ENCODE measurements around the gene UNC13A. TPM values are rescaled to one million over a fixed set of nuclear protein-coding genes. Genes with fewer than 3 reads are reported as not detected.

The UNC13A gene
- polyA plus RNA-seq, 1 donor from 2014 or later = 7.8 TPM

GRCh38 chr19:17605761-17606589 is 82.2 kb downstream of the UNC13A start:
- no peaks in the 10 kb centered on the region for H4K20me1 ChIP-seq (ENCODE audit: insufficient read depth)
- H3K9me3 ChIP-seq (ENCODE audit: low read length) = no peaks in the 10 kb centered on the region
- H3K79me2 ChIP-seq (replicated peaks; ENCODE audit: insufficient read depth, low read length) = no peaks in the 10 kb centered on the region
- no peaks in the 10 kb centered on the region for H3F3A ChIP-seq (ENCODE audit: insufficient read depth, low read length, poor library complexity, severe bottlenecking)
- no peaks in the 10 kb centered on the region for H3K36me3 ChIP-seq (ENCODE audit: insufficient read depth, low read length)
- peak overlapping the region; percentile 68 for H3K4me3 ChIP-seq (ENCODE audit: low read length)
- H3K9me2 ChIP-seq (ENCODE audit: insufficient read depth, low read length) = no peaks in the 10 kb centered on the region
- H3K9ac ChIP-seq (ENCODE audit: low read length) = peak overlapping the region; percentile 41
- H3K27ac ChIP-seq (ENCODE audit: low read length) = peak overlapping the region; percentile 34
- H2AFZ ChIP-seq (ENCODE audit: low read depth, low read length) = no peak overlapping the region
- TF ChIP-seq RAD21 (conservative IDR thresholded peaks at IDR 0.05) = peak; percentile 64
- TF ChIP-seq CTCF (IDR thresholded peaks at IDR 0.05; ENCODE audit: poor library complexity, severe bottlenecking) = peak; percentile 89
- peak; percentile 75 for TF ChIP-seq SMC3 (conservative IDR thresholded peaks at IDR 0.05; ENCODE audit: poor library complexity)
- no peak for TF ChIP-seq TAF1 (IDR thresholded peaks at IDR 0.05; ENCODE audit: low read depth)
- peak; percentile 78 for TF ChIP-seq MXI1 (conservative IDR thresholded peaks at IDR 0.05; ENCODE audit: poor library complexity, severe bottlenecking)
- H3K4me2 ChIP-seq (ENCODE audit: low read length) = no peak overlapping the region
- H3K27me3 ChIP-seq (ENCODE audit: insufficient read depth, low read depth, low read length) = no peaks in the 10 kb centered on the region

- no peaks in the 10 kb centered on the region for H3K9me2 ChIP-seq (ENCODE audit: insufficient read depth, low read length)
- no peaks in the 10 kb centered on the region for H3K79me2 ChIP-seq (replicated peaks; ENCODE audit: insufficient read depth, low read length)
- no peak overlapping the region for H2AFZ ChIP-seq (ENCODE audit: low read depth, low read length)
- TF ChIP-seq CTCF (IDR thresholded peaks at IDR 0.05; ENCODE audit: poor library complexity, severe bottlenecking) = no peak
- TF ChIP-seq POLR2AphosphoS5 (IDR thresholded peaks at IDR 0.05) = no peak
- no peak for TF ChIP-seq MXI1 (conservative IDR thresholded peaks at IDR 0.05; ENCODE audit: poor library complexity, severe bottlenecking)
- TF ChIP-seq SMC3 (conservative IDR thresholded peaks at IDR 0.05; ENCODE audit: poor library complexity) = no peak
- TF ChIP-seq RAD21 (conservative IDR thresholded peaks at IDR 0.05) = no peak
- TF ChIP-seq, protein P1, sequence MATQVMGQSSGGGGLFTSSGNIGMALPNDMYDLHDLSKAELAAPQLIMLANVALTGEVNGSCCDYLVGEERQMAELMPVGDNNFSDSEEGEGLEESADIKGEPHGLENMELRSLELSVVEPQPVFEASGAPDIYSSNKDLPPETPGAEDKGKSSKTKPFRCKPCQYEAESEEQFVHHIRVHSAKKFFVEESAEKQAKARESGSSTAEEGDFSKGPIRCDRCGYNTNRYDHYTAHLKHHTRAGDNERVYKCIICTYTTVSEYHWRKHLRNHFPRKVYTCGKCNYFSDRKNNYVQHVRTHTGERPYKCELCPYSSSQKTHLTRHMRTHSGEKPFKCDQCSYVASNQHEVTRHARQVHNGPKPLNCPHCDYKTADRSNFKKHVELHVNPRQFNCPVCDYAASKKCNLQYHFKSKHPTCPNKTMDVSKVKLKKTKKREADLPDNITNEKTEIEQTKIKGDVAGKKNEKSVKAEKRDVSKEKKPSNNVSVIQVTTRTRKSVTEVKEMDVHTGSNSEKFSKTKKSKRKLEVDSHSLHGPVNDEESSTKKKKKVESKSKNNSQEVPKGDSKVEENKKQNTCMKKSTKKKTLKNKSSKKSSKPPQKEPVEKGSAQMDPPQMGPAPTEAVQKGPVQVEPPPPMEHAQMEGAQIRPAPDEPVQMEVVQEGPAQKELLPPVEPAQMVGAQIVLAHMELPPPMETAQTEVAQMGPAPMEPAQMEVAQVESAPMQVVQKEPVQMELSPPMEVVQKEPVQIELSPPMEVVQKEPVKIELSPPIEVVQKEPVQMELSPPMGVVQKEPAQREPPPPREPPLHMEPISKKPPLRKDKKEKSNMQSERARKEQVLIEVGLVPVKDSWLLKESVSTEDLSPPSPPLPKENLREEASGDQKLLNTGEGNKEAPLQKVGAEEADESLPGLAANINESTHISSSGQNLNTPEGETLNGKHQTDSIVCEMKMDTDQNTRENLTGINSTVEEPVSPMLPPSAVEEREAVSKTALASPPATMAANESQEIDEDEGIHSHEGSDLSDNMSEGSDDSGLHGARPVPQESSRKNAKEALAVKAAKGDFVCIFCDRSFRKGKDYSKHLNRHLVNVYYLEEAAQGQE (IDR thresholded peaks at IDR 0.05; ENCODE audit: borderline replicate concordance) = no peak
- H3K9ac ChIP-seq (ENCODE audit: low read length) = no peak overlapping the region
- no peak overlapping the region for H3K27ac ChIP-seq (ENCODE audit: low read length)
- no peaks in the 10 kb centered on the region for H3K9me3 ChIP-seq (ENCODE audit: low read length)
- H3K36me3 ChIP-seq (ENCODE audit: insufficient read depth, low read length) = no peaks in the 10 kb centered on the region
- no peak overlapping the region for H3K4me2 ChIP-seq (ENCODE audit: low read length)
- H4K20me1 ChIP-seq (ENCODE audit: insufficient read depth) = no peaks in the 10 kb centered on the region
- no peaks in the 10 kb centered on the region for H3F3A ChIP-seq (ENCODE audit: insufficient read depth, low read length, poor library complexity, severe bottlenecking)
- H3K27me3 ChIP-seq (ENCODE audit: insufficient read depth, low read depth, low read length) = no peaks in the 10 kb centered on the region
- H3K4me3 ChIP-seq (ENCODE audit: low read length) = no peak overlapping the region
These were observed 83.0 kb downstream of the UNC13A start for GRCh38 chr19:17605117-17605516.

Data from neural cell (in vitro differentiated cells).